Smooth muscle cell (in vitro differentiated cells): ENCODE data around the gene ZNF791. TPM values are rescaled to one million over a fixed set of nuclear protein-coding genes. Genes with fewer than 3 reads are reported as not detected.
A peak's percentile ranks its signal among the peaks of the same experiment; 100 is the strongest.

Source experiments
- DNase-seq: peaks from one replicate; lab custom pipeline; 2025; ENCODE audit not compliant: unreplicated experiment; lab: John Stamatoyannopoulos, UW
- H2AFZ ChIP-seq: fragments of 200-600 bp; sonication (generic); 2 replicates; pipeline ENCODE4 v1.6.0; 2016; ENCODE audit warnings: antibody characterized with exemption, low read depth, mild to moderate bottlenecking
- H3F3A ChIP-seq: fragments of 200-600 bp; sonication (generic); 2 replicates; pipeline ENCODE4 v1.6.0; 2017; ENCODE audit warnings: antibody characterized with exemption, low read depth
- H3K27ac ChIP-seq: fragments of 200-600 bp; sonication (generic); 2 replicates; pipeline ENCODE4 v1.5.1; 2016; ENCODE audit warnings: low read depth, mild to moderate bottlenecking
- H3K27me3 ChIP-seq: fragments of 200-600 bp; sonication (generic); 2 replicates; pipeline ENCODE4 v1.6.1; 2016; ENCODE audit warnings: low read depth, mild to moderate bottlenecking
- H3K36me3 ChIP-seq: fragments of 200-600 bp; sonication (generic); 2 replicates; pipeline ENCODE4 v1.5.1; 2016; ENCODE audit warnings: low read depth
- H3K4me1 ChIP-seq: fragments of 200-600 bp; sonication (generic); 2 replicates; pipeline ENCODE4 v1.5.1; 2016; ENCODE audit warnings: low read depth
- H3K4me2 ChIP-seq: fragments of 200-600 bp; sonication (generic); 2 replicates; pipeline ENCODE4 v1.6.0; 2016; ENCODE audit warnings: mild to moderate bottlenecking
- H3K4me3 ChIP-seq: fragments of 200-600 bp; sonication (generic); 2 replicates; pipeline ENCODE4 v1.5.1; 2016; ENCODE audit warnings: mild to moderate bottlenecking
- H3K79me2 ChIP-seq: fragments of 200-600 bp; sonication (generic); 2 replicates; pipeline ENCODE4 v1.6.0; 2016; ENCODE audit warnings: low read depth, mild to moderate bottlenecking
- H3K9ac ChIP-seq: fragments of 200-600 bp; sonication (generic); 2 replicates; pipeline ENCODE4 v1.6.0; 2016; ENCODE audit warnings: low read depth
- H3K9me3 ChIP-seq: fragments of 200-600 bp; sonication (generic); replicated peaks from 2 replicates; pipeline ENCODE4 v1.5.1; 2016; ENCODE audit warnings: low read depth
- H4K20me1 ChIP-seq: fragments of 200-600 bp; sonication (generic); 2 replicates; pipeline ENCODE4 v1.6.0; 2016; ENCODE audit warnings: low read depth
- CTCF ChIP-seq: fragments of 200-600 bp; sonication (generic); IDR thresholded peaks from 2 replicates; pipeline ENCODE4 v1.5.1; 2017; ENCODE audit warnings: borderline replicate concordance, mild to moderate bottlenecking, antibody characterized with exemption; ENCODE audit not compliant: insufficient read depth, poor library complexity, severe bottlenecking
- WGBS: methylation state at CpG from one replicate; pipeline ENCODE4 v1.1.7; 2016; ENCODE audit warnings: low lambda C conversion rate; 5-methylcytosine and 5-hydroxymethylcytosine counted together
- polyA plus RNA-seq: library from polyadenylated mRNA; unstranded; fragments of >200 nt; fragmentation: Nextera tagmentation; extraction: Ambion mirVana; gene quantifications from 2 replicates; pipeline ENCODE4 v1.2.1, GENCODE V29; 2016
- total RNA-seq: library from RNA; depleted of rRNA; stranded (reverse); fragments of >200 nt; gene quantifications from 2 replicates; pipeline ENCODE4 v1.2.3, GENCODE V29; 2014

Gene ZNF791
- total and polyA plus RNA-seq, 2 experiments from 2014 or later, result 15.3 to 17.4 TPM

- H3K79me2 ChIP-seq, result peaks cover 24% of the 10 kb centered on the region
- DNase-seq, result no peak
These were observed 53.9 kb downstream of the ZNF791 start for GRCh38 chr19:12664406-12665280.

GRCh38 chr19:12665281-12665573 lies 54.5 kb downstream of the ZNF791 start:
- no peak for DNase-seq
- no peak overlapping the region for H2AFZ ChIP-seq
- no peaks in the 10 kb centered on the region for H3F3A ChIP-seq
- H3K4me2 ChIP-seq, result no peak overlapping the region
- H3K9ac ChIP-seq, result no peak overlapping the region
- H3K4me1 ChIP-seq, result peaks cover 13% of the 10 kb centered on the region
- H4K20me1 ChIP-seq, result no peaks in the 10 kb centered on the region
- no peaks in the 10 kb centered on the region for H3K27me3 ChIP-seq
- H3K36me3 ChIP-seq, result peaks cover 4% of the 10 kb centered on the region
- H3K4me3 ChIP-seq, result no peak overlapping the region
- H3K9me3 ChIP-seq, result no peaks in the 10 kb centered on the region
- H3K27ac ChIP-seq, result no peak overlapping the region
- TF ChIP-seq CTCF, result no peak
- 96% methylated on average over 10 of the region's 10 CpGs for WGBS
- H3K79me2 ChIP-seq, result peaks cover 26% of the 10 kb centered on the region

More at GRCh38 chr19:12664406-12665280, 53.9 kb downstream of the ZNF791 start:
- H2AFZ ChIP-seq, result no peak overlapping the region
- no peak overlapping the region for H3K27ac ChIP-seq
- peaks cover 4% of the 10 kb centered on the region for H3K36me3 ChIP-seq
- no peaks in the 10 kb centered on the region for H3K9me3 ChIP-seq
- no peaks in the 10 kb centered on the region for H4K20me1 ChIP-seq
- no peak overlapping the region for H3K4me2 ChIP-seq
- no peak for TF ChIP-seq CTCF
- H3K4me1 ChIP-seq, result peaks cover 13% of the 10 kb centered on the region
- H3K27me3 ChIP-seq, result no peaks in the 10 kb centered on the region
- H3K9ac ChIP-seq, result no peak overlapping the region
- H3K4me3 ChIP-seq, result no peak overlapping the region
- no peaks in the 10 kb centered on the region for H3F3A ChIP-seq
- WGBS, result 92% methylated on average over 29 of the region's 29 CpGs

- peak overlapping the region; percentile 90 for H3K4me3 ChIP-seq
- H2AFZ ChIP-seq, result no peak overlapping the region
- TF ChIP-seq CTCF, result no peak
- H3K4me2 ChIP-seq, result peak overlapping the region; percentile 99
- H3K27ac ChIP-seq, result peak overlapping the region; percentile 83
- H3K4me1 ChIP-seq, result peaks cover 13% of the 10 kb centered on the region
- no peaks in the 10 kb centered on the region for H3K27me3 ChIP-seq
- 81% methylated on average over 12 of the region's 12 CpGs for WGBS
- H4K20me1 ChIP-seq, result no peaks in the 10 kb centered on the region
- no peak for DNase-seq
- H3K79me2 ChIP-seq, result peaks cover 30% of the 10 kb centered on the region
- H3K36me3 ChIP-seq, result peaks cover 4% of the 10 kb centered on the region
- no peaks in the 10 kb centered on the region for H3K9me3 ChIP-seq
- peak overlapping the region; percentile 93 for H3K9ac ChIP-seq
- H3F3A ChIP-seq, result no peaks in the 10 kb centered on the region
These were observed 55.0 kb downstream of the ZNF791 start for GRCh38 chr19:12665671-12666264.
